ENCODE results near the gene FAAP20. TPM values are rescaled to one million over a fixed set of nuclear protein-coding genes. Genes with fewer than 3 reads are reported as not detected.

FAAP20 gene
- total and polyA plus RNA-seq, 9 of the 15 experiments (the other 6 are each of a cell fraction or from before 2014, with no cell fraction given): 0.58 to 143 (median 9.9) TPM

- Histone ChIP-seq H3K4me1 (replicated peaks in 1 of 2; ENCODE audit: control insufficient read depth in 2 of 2, insufficient read depth in 2 of 2, low read length in 2 of 2) (peaks cover 25 to 76% of the 10 kb centered on the region in 2 experiments), H2AFZ (ENCODE audit: low read depth, low read length) (no peak overlapping the region), H3K9ac (ENCODE audit: insufficient read depth in 1 of 2, low read depth in 2 of 2, low read length in 2 of 2) (peak overlapping the region in 1 of 2 experiments; percentile 72; a peak in 2 of 4 replicates), H3K79me2 (ENCODE audit: control insufficient read depth, insufficient read depth, low read length) (peaks cover 30% of the 10 kb centered on the region), H4K20me1 (replicated peaks; ENCODE audit: control insufficient read depth, insufficient read depth, low read length) (no peaks in the 10 kb centered on the region), H3K4me2 (ENCODE audit: insufficient read depth, low read length) (no peak overlapping the region), H3K9me3 (replicated peaks; ENCODE audit: control insufficient read depth, insufficient read depth, low read depth, low read length) (no peaks in the 10 kb centered on the region), H3K27ac (ENCODE audit: extremely low read depth, low read depth, low read length) (no peak overlapping the region), H3K27me3 (ENCODE audit: control insufficient read depth in 2 of 2, insufficient read depth in 2 of 2, low read length in 2 of 2) (no peaks in the 10 kb centered on the region), H3K36me3 (ENCODE audit: control insufficient read depth, insufficient read depth, low read length) (peaks cover 28% of the 10 kb centered on the region), H3K4me3 (no peak overlapping the region), H3K9me1 (ENCODE audit: control insufficient read depth, insufficient read depth, low read length) (no peaks in the 10 kb centered on the region)
- no TSS peak for BruUV-seq (replicated peaks)
- FAIRE-seq (no peak), ATAC-seq (no peak), DNase-seq (ENCODE audit: extremely low read depth in 1 of 4, low spot score in 3 of 4) (no peak)
- POLR2A ChIA-PET: interaction anchor here (0.6 to 1.6 kb wide), 4 partner anchors 11 to 145 kb away, joined by 3 to 8 read pairs (median 4); no protein-coding TSS in a partner anchor
- TF ChIP-seq CHD7 (IDR thresholded peaks at IDR 0.05; ENCODE audit: low read depth, low read length): no peak
- no peak for TF ChIP-seq ILK (tag; IDR thresholded peaks at IDR 0.05; ENCODE audit: borderline replicate concordance, low read depth)
- no peak for TF ChIP-seq RB1 (IDR thresholded peaks at IDR 0.05; ENCODE audit: low read depth)
- 0 out of 2 replicates have a peak, but pooled peaks have one; percentile 20 for TF ChIP-seq POLR2G (IDR thresholded peaks at IDR 0.05; ENCODE audit: low read depth, low read length)
- no peak for TF ChIP-seq ETS2 (tag; IDR thresholded peaks at IDR 0.05; ENCODE audit: borderline replicate concordance, poor library complexity, severe bottlenecking)
- no peak for TF ChIP-seq ZNF766 (CRISPR knock-in tag; conservative IDR thresholded peaks at IDR 0.05)
- TF ChIP-seq CBX5 (IDR thresholded peaks at IDR 0.05; ENCODE audit: borderline replicate concordance, low read depth): no peak
- TF ChIP-seq CBX3 (IDR thresholded peaks at IDR 0.05; ENCODE audit: borderline replicate concordance in 1 of 2, low read length in 2 of 2): no peak
- TF ChIP-seq PCBP2 (IDR thresholded peaks at IDR 0.05; ENCODE audit: low read depth, low read length, poor library complexity, severe bottlenecking): no peak
- intact Hi-C loops (cut with micrococcal nuclease): no loop called here
- WGBS (ENCODE audit: insufficient coverage, low coverage, missing lambda C conversion rate): 93% methylated on average over 16 of the region's 16 CpGs
- in situ Hi-C loops (cut with MboI): loop anchor here (25.0 kb wide), 1 partner anchor 349 kb away; the partner anchor contains the start of genes HES5 and PANK4
- CTCF ChIA-PET (ENCODE audit: low intra/inter-chr PET ratio): no interaction called here
Observed at GRCh38 chr1:2188336-2188735, 6.2 kb downstream of the FAAP20 start.
